ENCODE data around the gene HYDIN.

HYDIN gene

DNA sequence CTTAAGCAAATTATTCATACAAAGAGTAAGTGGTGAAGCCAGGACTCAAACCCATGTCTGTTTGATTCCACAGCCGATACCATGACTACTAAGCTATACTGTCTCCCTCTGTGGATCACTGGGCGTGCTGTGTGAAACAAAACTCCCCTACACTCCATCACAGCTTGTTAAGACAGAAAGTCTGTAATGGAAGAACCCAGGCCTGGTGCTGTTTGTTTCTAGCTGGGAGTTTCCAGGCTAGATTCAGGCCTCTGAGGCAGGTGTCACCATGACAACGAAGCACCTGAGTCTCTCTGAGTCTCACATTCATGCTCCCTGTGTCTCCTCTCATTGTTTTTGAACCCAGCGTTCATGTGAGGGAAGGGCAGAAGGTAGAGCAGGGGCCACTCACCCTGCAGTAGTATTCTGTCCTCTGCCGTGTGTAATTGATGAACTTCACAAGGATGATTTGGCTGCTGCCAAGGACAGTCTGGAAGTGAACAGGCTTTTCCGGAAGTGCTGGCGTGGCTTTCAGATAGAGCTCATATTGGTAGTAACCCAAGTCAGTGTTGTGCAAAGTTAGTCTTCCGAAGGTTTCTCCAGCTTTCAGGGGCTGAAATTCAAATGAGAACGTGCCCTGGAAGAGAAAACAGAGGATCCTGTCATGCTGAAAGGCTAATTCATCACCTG is 421.0 kb downstream of the HYDIN start:
- no peak overlapping the region for H3K4me2 ChIP-seq
- H3K9ac ChIP-seq: no peak overlapping the region
- H3K27ac ChIP-seq: no peak overlapping the region
- H4K20me1 ChIP-seq: no peaks in the 10 kb centered on the region
- no peaks in the 10 kb centered on the region for H3K9me3 ChIP-seq (replicated peaks in 1 of 11)
- TF ChIP-seq Cebpa-rat (IDR thresholded peaks at IDR 0.05): no peak
- peaks cover 0 to 44% (median 0%) of the 10 kb centered on the region in 10 experiments; a peak in 8 of 20 replicates for H3K4me1 ChIP-seq
- no peak overlapping the region for H3K4me3 ChIP-seq
- no peaks in the 10 kb centered on the region for H3K36me3 ChIP-seq
- H3K27me3 ChIP-seq: no peaks in the 10 kb centered on the region

DNA sequence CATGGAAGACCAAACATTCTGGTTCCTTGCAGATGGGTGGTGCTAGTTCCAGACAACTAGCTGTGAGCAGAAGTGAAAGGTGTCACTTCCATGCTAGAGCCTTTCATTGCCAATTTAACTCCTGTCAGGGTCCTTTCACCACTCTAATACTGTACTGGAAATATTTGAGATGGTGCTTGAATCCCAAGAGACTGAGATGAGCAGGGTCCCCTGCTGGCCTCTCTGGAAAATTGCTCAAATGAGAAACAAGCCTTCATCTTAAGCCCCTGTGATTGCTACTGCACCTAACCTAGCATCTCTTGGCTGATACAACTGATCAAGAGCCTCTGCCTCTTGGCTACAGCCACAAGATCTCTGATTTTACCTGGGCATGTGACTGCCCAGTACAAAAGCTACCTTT is 422.2 kb downstream of the HYDIN start:
- Histone ChIP-seq H3K4me3 (no peak overlapping the region), H3K36me3 (no peaks in the 10 kb centered on the region), H3K9ac (no peak overlapping the region), H3K4me2 (peak overlapping the region in 3 of 11 experiments; percentile 26 to 98 (median 92); a peak in 5 of 22 replicates), H3K27me3 (no peaks in the 10 kb centered on the region), H3K4me1 (peaks cover 0 to 55% (median 0%) of the 10 kb centered on the region in 10 experiments; a peak in 8 of 20 replicates), H3K27ac (peak overlapping the region in 2 of 11 experiments; percentile 3 to 19; a peak in 2 of 22 replicates), H4K20me1 (no peaks in the 10 kb centered on the region), H3K9me3 (replicated peaks in 1 of 11) (peaks cover 0 to 8% (median 0%) of the 10 kb centered on the region in 11 experiments; a peak in 6 of 22 replicates)
- TF ChIP-seq Cebpa-rat (IDR thresholded peaks at IDR 0.05): no peak

DNA sequence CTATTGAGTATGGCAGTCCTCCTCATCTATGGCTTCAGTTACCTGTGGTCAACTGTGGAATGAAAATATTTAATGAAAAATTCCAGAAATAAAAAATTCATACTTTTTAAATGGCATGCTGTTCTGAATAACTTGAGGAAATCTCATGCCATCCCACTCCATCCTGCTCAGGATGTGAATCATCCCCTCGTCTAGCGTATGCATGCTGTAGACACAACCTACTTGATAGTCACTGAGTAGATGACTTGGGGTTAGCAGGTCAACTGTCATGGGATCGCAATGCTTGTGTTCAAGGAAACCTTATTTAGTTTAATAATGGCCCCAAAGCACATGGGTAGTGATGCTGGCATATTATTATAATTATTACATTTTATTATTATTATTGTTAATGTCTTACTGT is 424.7 kb downstream of the HYDIN start:
- H3K4me3 ChIP-seq: no peak overlapping the region
- H3K9ac ChIP-seq: peak overlapping the region in 2 of 11 experiments; percentile 29 to 84; a peak in 3 of 22 replicates
- no peaks in the 10 kb centered on the region for H3K27me3 ChIP-seq
- H4K20me1 ChIP-seq: no peaks in the 10 kb centered on the region
- peaks cover 0 to 77% (median 0%) of the 10 kb centered on the region in 10 experiments; a peak in 9 of 20 replicates for H3K4me1 ChIP-seq
- no peaks in the 10 kb centered on the region for H3K36me3 ChIP-seq
- peak overlapping the region in 3 of 11 experiments; percentile 77 to 96 (median 93); a peak in 7 of 22 replicates for H3K27ac ChIP-seq
- H3K4me2 ChIP-seq: peak overlapping the region in 4 of 11 experiments; percentile 18 to 98 (median 66); a peak in 6 of 22 replicates
- H3K9me3 ChIP-seq (replicated peaks in 1 of 11): peaks cover 0 to 16% (median 4%) of the 10 kb centered on the region in 11 experiments; a peak in 6 of 22 replicates
- no peak for TF ChIP-seq Cebpa-rat (IDR thresholded peaks at IDR 0.05)

DNA sequence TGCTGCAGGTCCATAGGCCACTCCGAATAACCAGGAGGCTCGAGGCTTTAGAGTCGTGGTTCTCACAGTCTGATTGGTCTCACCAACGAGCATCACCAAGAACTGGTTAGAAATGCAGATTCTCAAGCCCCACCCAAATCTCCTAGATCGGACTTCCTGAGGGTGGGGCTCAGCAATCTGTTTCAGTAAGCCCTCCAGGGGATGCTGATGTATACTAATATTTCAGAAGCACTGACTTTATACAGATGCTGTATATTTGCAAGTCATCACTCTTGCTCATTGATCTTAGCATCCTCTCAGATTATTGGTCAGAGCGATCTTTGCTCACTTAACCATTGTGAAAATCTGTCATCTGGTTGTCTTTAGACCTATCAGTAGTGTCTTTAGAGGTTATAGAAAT is 425.1 kb downstream of the HYDIN start:
- H3K4me3 ChIP-seq: 0 out of 20 replicates have a peak overlapping the region, but pooled peaks of 1 of the 10 experiments have one; percentile 20
- H3K4me1 ChIP-seq: peaks cover under 1 to 77% (median 1%) of the 10 kb centered on the region in 10 experiments
- H3K9me3 ChIP-seq (replicated peaks in 1 of 11): peaks cover 0 to 16% (median 4%) of the 10 kb centered on the region in 11 experiments; a peak in 6 of 22 replicates
- no peaks in the 10 kb centered on the region for H3K27me3 ChIP-seq
- no peak for TF ChIP-seq Cebpa-rat (IDR thresholded peaks at IDR 0.05)
- no peaks in the 10 kb centered on the region for H3K36me3 ChIP-seq
- peak overlapping the region in 4 of 11 experiments; percentile 56 to 96 (median 85); a peak in 7 of 22 replicates for H3K27ac ChIP-seq
- peak overlapping the region in 3 of 11 experiments; percentile 71 to 88 (median 84); a peak in 5 of 22 replicates for H3K9ac ChIP-seq
- H3K4me2 ChIP-seq: peak overlapping the region in 4 of 11 experiments; percentile 18 to 98 (median 66); a peak in 7 of 22 replicates
- peaks cover 0 to 3% (median 0%) of the 10 kb centered on the region in 11 experiments; a peak in 2 of 22 replicates for H4K20me1 ChIP-seq

DNA sequence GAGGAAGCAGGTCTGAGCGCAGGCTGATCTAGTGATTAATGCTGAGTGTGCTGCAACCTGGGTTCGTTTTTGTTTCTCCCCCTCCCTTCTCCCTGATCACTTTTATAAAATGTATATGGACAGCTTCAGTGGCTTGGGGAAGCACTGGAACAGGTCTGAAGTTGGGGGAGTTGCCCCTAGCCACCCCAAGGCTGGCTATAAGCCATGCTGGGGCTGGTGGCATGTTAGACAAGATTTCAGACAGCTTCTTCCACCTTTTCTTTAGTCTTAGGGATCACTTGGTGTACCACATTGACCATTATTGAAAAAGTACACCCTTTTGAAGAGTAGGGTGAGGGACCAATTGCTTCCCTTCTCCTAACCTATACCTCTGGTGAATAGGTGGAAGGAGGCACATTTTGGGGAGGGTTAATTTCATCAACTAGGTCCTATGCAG is 425.8 kb downstream of the HYDIN start:
- Histone ChIP-seq H3K9ac (peak overlapping the region in 4 of 11 experiments; percentile 6 to 88 (median 78); a peak in 6 of 22 replicates), H3K27ac (peak overlapping the region in 4 of 11 experiments; percentile 56 to 96 (median 85); a peak in 8 of 22 replicates), H4K20me1 (peaks cover 0 to 5% (median under 1%) of the 10 kb centered on the region in 11 experiments; a peak in 4 of 22 replicates), H3K4me2 (peak overlapping the region in 4 of 11 experiments; percentile 18 to 98 (median 66); a peak in 7 of 22 replicates), H3K36me3 (no peaks in the 10 kb centered on the region; a peak in 2 of 22 replicates), H3K9me3 (replicated peaks in 1 of 11) (peaks cover 0 to 16% (median 4%) of the 10 kb centered on the region in 11 experiments; a peak in 6 of 22 replicates), H3K4me3 (peak overlapping the region in 2 of 10 experiments; percentile 10 to 20; a peak in 1 of 20 replicates), H3K27me3 (no peaks in the 10 kb centered on the region), H3K4me1 (peaks cover 7 to 80% (median 8%) of the 10 kb centered on the region in 10 experiments)
- no peak for TF ChIP-seq Cebpa-rat (IDR thresholded peaks at IDR 0.05)

DNA sequence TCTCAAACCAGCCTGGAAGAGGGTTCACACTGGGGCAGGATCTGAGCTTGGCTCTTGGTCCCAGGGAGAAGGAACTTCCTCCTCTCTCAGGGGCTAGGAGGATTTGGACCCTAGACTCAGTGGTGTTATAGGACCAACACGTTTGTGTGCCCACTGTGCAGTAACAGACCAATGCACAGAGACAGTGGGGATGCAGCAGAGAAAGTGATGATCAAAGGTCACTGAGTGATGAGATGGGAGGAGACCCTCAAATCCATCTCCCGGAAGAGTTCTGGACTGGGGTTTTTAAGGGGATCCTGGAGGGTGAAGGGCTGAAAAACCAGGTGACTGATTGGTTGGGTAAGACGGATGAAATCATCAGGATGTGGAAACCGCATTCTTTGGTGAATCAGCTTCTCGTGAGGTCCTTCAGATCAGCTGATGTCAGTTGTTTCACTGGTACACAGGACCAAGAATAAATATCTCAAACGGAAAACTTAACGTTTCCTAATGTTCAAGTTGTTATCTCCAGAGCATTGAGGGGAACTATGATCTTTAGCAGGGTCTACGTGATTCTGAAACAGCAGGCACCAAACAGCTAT is 426.3 kb downstream of the HYDIN start:
- Histone ChIP-seq H3K36me3 (peaks cover 0 to 4% (median 2%) of the 10 kb centered on the region in 11 experiments; a peak in 4 of 22 replicates), H3K27ac (peak overlapping the region in 4 of 11 experiments; percentile 56 to 96 (median 85); a peak in 8 of 22 replicates), H3K4me1 (peaks cover 12 to 85% (median 13%) of the 10 kb centered on the region in 10 experiments), H3K27me3 (no peaks in the 10 kb centered on the region), H4K20me1 (peaks cover 0 to 9% (median 5%) of the 10 kb centered on the region in 11 experiments; a peak in 10 of 22 replicates), H3K9ac (peak overlapping the region in 4 of 11 experiments; percentile 6 to 88 (median 78); a peak in 6 of 22 replicates), H3K4me2 (peak overlapping the region in 4 of 11 experiments; percentile 18 to 98 (median 66); a peak in 6 of 22 replicates), H3K9me3 (replicated peaks in 1 of 11) (peaks cover 0 to 16% (median 4%) of the 10 kb centered on the region in 11 experiments; a peak in 6 of 22 replicates), H3K4me3 (no peak overlapping the region; a peak in 1 of 20 replicates)
- peak in 3 of 11 experiments; percentile 14 to 73 (median 50); a peak in 5 of 22 replicates for TF ChIP-seq Cebpa-rat (IDR thresholded peaks at IDR 0.05)

DNA sequence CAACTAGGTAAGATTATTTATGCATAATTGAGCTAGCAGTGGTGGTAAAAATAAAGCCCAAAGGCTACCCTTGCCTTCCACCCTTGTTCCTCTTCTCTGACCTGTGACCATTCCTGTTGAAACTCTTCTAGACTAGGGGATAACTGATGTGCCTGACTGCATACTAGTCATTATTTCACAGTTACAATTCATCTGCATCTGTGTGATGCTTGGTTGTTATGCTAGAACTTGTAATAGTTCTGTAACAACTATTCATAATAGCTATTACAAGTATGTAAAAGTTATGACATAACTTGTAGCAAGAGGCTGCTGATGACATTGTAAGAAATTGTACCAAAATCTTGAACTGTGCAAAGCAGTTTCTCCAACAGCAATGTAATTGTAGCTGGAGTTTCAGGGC is 427.2 kb downstream of the HYDIN start:
- H3K27ac ChIP-seq: peak overlapping the region in 3 of 11 experiments; percentile 77 to 96 (median 93); a peak in 6 of 22 replicates
- peaks cover 0 to 16% (median 4%) of the 10 kb centered on the region in 11 experiments; a peak in 6 of 22 replicates for H3K9me3 ChIP-seq (replicated peaks in 1 of 11)
- peak overlapping the region in 3 of 11 experiments; percentile 41 to 98 (median 92); a peak in 5 of 22 replicates for H3K4me2 ChIP-seq
- H3K27me3 ChIP-seq: no peaks in the 10 kb centered on the region
- H3K36me3 ChIP-seq: peaks cover 0 to 13% (median 9%) of the 10 kb centered on the region in 11 experiments; a peak in 14 of 22 replicates
- H3K9ac ChIP-seq: peak overlapping the region in 2 of 11 experiments; percentile 82 to 84; a peak in 4 of 22 replicates
- no peak for TF ChIP-seq Cebpa-rat (IDR thresholded peaks at IDR 0.05)
- no peak overlapping the region for H3K4me3 ChIP-seq
- H4K20me1 ChIP-seq: peaks cover 4 to 16% (median 14%) of the 10 kb centered on the region in 11 experiments; a peak in 14 of 22 replicates
- H3K4me1 ChIP-seq: peaks cover 15 to 88% (median 19%) of the 10 kb centered on the region in 10 experiments

GRCh38 chr16:70801611-70802010 is 428.9 kb downstream of the HYDIN start:
- peak overlapping the region in 6 of 10 experiments; percentile 83 to 95 (median 90); a peak in 11 of 20 replicates for H3K4me3 ChIP-seq
- peaks cover 18 to 33% (median 31%) of the 10 kb centered on the region in 11 experiments; a peak in 18 of 22 replicates for H4K20me1 ChIP-seq
- no peak overlapping the region for H3K9ac ChIP-seq
- H3K36me3 ChIP-seq: peaks cover 0 to 30% (median 24%) of the 10 kb centered on the region in 11 experiments; a peak in 17 of 22 replicates
- TF ChIP-seq Cebpa-rat (IDR thresholded peaks at IDR 0.05): no peak
- peaks cover 15 to 88% (median 20%) of the 10 kb centered on the region in 10 experiments for H3K4me1 ChIP-seq
- peaks cover 0 to 16% (median 4%) of the 10 kb centered on the region in 11 experiments; a peak in 6 of 22 replicates for H3K9me3 ChIP-seq (replicated peaks in 1 of 11)
- peak overlapping the region in 10 of 11 experiments; percentile 87 to 98 (median 94); a peak in 19 of 22 replicates for H3K4me2 ChIP-seq
- no peaks in the 10 kb centered on the region for H3K27me3 ChIP-seq
- H3K27ac ChIP-seq: peak overlapping the region in 1 of 11 experiments; percentile 96; a peak in 2 of 22 replicates
